HCT116 (cell line): Measurements from ENCODE around the gene ZBTB3. TPM values are rescaled to one million over a fixed set of nuclear protein-coding genes. Genes with fewer than 3 reads are reported as not detected.

Experiments used
- ATAC-seq: fragments of 200-7000 bp; cut with Tn5 transposase; 2 replicates; pipeline ENCODE4 v1.9.1; 2020; ENCODE audit warnings: mild to moderate bottlenecking, moderate library complexity
- BruUV-seq: library from RNA; stranded (reverse); fragments of 400-500 nt; replicated peaks from 2 replicates; lab custom pipeline; 2021; lab: Mats Ljungman, UMichigan
- CTCF ChIA-PET: fragments of 300-600 bp; sonication (Branson Sonifier 250); formaldehyde crosslinking; loops from one replicate; lab custom pipeline; 2021; ENCODE audit warnings: antibody characterized with exemption; lab: Charles Lee
- POLR2A ChIA-PET: fragments of 300-600, 350-600 bp; sonication (Branson Sonifier 250); formaldehyde crosslinking; loops from one replicate; lab custom pipeline; 2021; ENCODE audit warnings: antibody characterized with exemption; lab: Charles Lee
- RAD21 ChIA-PET, 2 experiments: fragments of 300-600 bp; sonication (Branson Sonifier 250); formaldehyde crosslinking; loops; one replicate each; lab custom pipeline; 2023; ENCODE audit warnings: low total read pairs in 2 of 2; ENCODE audit not compliant: uncharacterized antibody in 2 of 2, unreplicated experiment in 2 of 2, low non-redundant PET in 1 of 2; lab: Charles Lee
- DNase-seq: peaks from one replicate; pipeline ENCODE4 v3.0.0-alpha.2; 2010; ENCODE audit warnings: low read depth, low spot score
- H2AFZ ChIP-seq: fragments of 200-600 bp; shearing (Covaris generic), sonication (generic); 2 replicates; pipeline ENCODE4 v1.6.1; 2017; ENCODE audit warnings: low read depth, mixed run types, mixed read lengths, antibody characterized with exemption, low read length; ENCODE audit not compliant: poor library complexity, severe bottlenecking
- H3K27ac ChIP-seq: 2 replicates; pipeline ENCODE4 v1.5.1; 2012; ENCODE audit warnings: low read depth, low read length
- H3K27me3 ChIP-seq: fragments of 200-600 bp; sonication (generic); 2 replicates; pipeline ENCODE4 v1.6.1; 2016; ENCODE audit warnings: mixed run types, low read length, mixed read lengths; ENCODE audit not compliant: insufficient read depth
- H3K36me3 ChIP-seq, 2 experiments: fragments of 200-500 bp in 1 of 2; fragments of 200-600 bp in 1 of 2; sonication (Bioruptor generic) in 1 of 2; sonication (generic) in 1 of 2; 2 replicates each; pipeline versions ENCODE4 v1.5.1 to v1.6.1; 2014 to 2016; ENCODE audit warnings: low read length in 2 of 2, inconsistent platforms in 1 of 2, mixed read lengths in 1 of 2, mixed run types in 1 of 2; ENCODE audit not compliant: insufficient read depth in 2 of 2, control insufficient read depth in 1 of 2
- H3K4me1 ChIP-seq, 2 experiments: fragments of 200-600 bp in 1 of 2; sonication (generic) in 1 of 2; 2 replicates each; pipeline versions ENCODE4 v1.5.1 to v1.6.1; 2012 to 2017; ENCODE audit warnings: low read length in 2 of 2, inconsistent platforms in 1 of 2, mild to moderate bottlenecking in 1 of 2, mixed read lengths in 1 of 2, mixed run types in 1 of 2, moderate library complexity in 1 of 2; ENCODE audit not compliant: insufficient read depth in 2 of 2, control insufficient read depth in 1 of 2
- H3K4me2 ChIP-seq: fragments of 200-600 bp; sonication (generic); 2 replicates; pipeline ENCODE4 v1.6.1; 2017; ENCODE audit warnings: mixed run types, low read length, mixed read lengths
- H3K4me3 ChIP-seq, 2 experiments: fragments of 200-600 bp in 1 of 2; sonication (generic) in 1 of 2; replicated peaks in 1 of 2; 2 replicates each; pipeline ENCODE4 v1.5.1; 2011 to 2016; ENCODE audit warnings: low read length in 2 of 2, control low read depth in 1 of 2, low read depth in 1 of 2, mild to moderate bottlenecking in 1 of 2, mixed read lengths in 1 of 2, mixed run types in 1 of 2
- H3K79me2 ChIP-seq: fragments of 200-600 bp; sonication (generic); 2 replicates; pipeline ENCODE4 v1.6.1; 2017; ENCODE audit warnings: mild to moderate bottlenecking, mixed run types, low read length, moderate library complexity, mixed read lengths; ENCODE audit not compliant: insufficient read depth
- H3K9ac ChIP-seq: fragments of 200-600 bp; sonication (generic); 2 replicates; pipeline ENCODE4 v1.6.1; 2016; ENCODE audit warnings: low read length, mixed read lengths
- H3K9me2 ChIP-seq: fragments of 200-600 bp; sonication (generic), shearing (Covaris generic); 2 replicates; pipeline ENCODE4 v1.6.1; 2017; ENCODE audit warnings: mixed run types, mild to moderate bottlenecking, moderate library complexity; ENCODE audit not compliant: insufficient read depth
- H3K9me3 ChIP-seq, 2 experiments: fragments of 200-500 bp in 1 of 2; fragments of 200-600 bp in 1 of 2; sonication (Bioruptor generic) in 1 of 2; sonication (generic) in 1 of 2; 2 replicates each; pipeline ENCODE4 v1.6.1; 2014 to 2017; ENCODE audit warnings: low read length in 2 of 2, mixed read lengths in 2 of 2, inconsistent platforms in 1 of 2, low read depth in 1 of 2, mild to moderate bottlenecking in 1 of 2, mixed run types in 1 of 2, moderate library complexity in 1 of 2; ENCODE audit not compliant: control insufficient read depth in 1 of 2, insufficient read depth in 1 of 2
- H4K20me1 ChIP-seq: fragments of 200-600 bp; sonication (generic), shearing (Covaris generic); 2 replicates; pipeline ENCODE4 v1.6.1; 2017; ENCODE audit warnings: mixed run types, mild to moderate bottlenecking, moderate library complexity; ENCODE audit not compliant: insufficient read depth
- ATF3 ChIP-seq: IDR thresholded peaks from 2 replicates; pipeline ENCODE4 v1.6.1; 2012
- CBX3 ChIP-seq: IDR thresholded peaks from 2 replicates; pipeline ENCODE4 v1.6.1; 2012; ENCODE audit warnings: low read depth
- CEBPB ChIP-seq: IDR thresholded peaks from 2 replicates; pipeline ENCODE4 v1.6.1; 2012; ENCODE audit warnings: low read depth
- CTCF ChIP-seq, 3 experiments: fragments of 200-600 bp in 1 of 3; sonication (generic) in 1 of 3; IDR thresholded peaks in 2 of 3; conservative IDR thresholded peaks in 1 of 3; 2 replicates each; pipeline ENCODE4 v1.5.1; 2012 to 2017; ENCODE audit warnings: low read depth in 2 of 3, low read length in 2 of 3, antibody characterized with exemption in 1 of 3, borderline replicate concordance in 1 of 3, control low read depth in 1 of 3, mild to moderate bottlenecking in 1 of 3, mixed read lengths in 1 of 3, mixed run types in 1 of 3, moderate library complexity in 1 of 3; ENCODE audit not compliant: insufficient read depth in 1 of 3
- EGR1 ChIP-seq: IDR thresholded peaks from 2 replicates; pipeline ENCODE4 v1.6.1; 2012; ENCODE audit warnings: low read depth
- ELF1 ChIP-seq: IDR thresholded peaks from 2 replicates; pipeline ENCODE4 v1.6.1; 2012; ENCODE audit warnings: low read depth, borderline replicate concordance
- EZH2 ChIP-seq: fragments of 200-600 bp; sonication (generic); IDR thresholded peaks from 2 replicates; pipeline ENCODE4 v1.6.1; 2017; ENCODE audit warnings: antibody characterized with exemption, mixed run types
- EZH2phosphoT487 ChIP-seq: fragments of 200-600 bp; IDR thresholded peaks from 2 replicates; pipeline ENCODE4 v1.6.1; 2018; ENCODE audit warnings: antibody characterized with exemption, borderline replicate concordance
- FOSL1 ChIP-seq: IDR thresholded peaks from 2 replicates; pipeline ENCODE4 v1.6.1; 2012; ENCODE audit warnings: low read depth
- JUND ChIP-seq: IDR thresholded peaks from 2 replicates; pipeline ENCODE4 v1.6.1; 2012
- MAX ChIP-seq: IDR thresholded peaks from 2 replicates; pipeline ENCODE4 v1.6.1; 2012
- POLR2A ChIP-seq: IDR thresholded peaks from 2 replicates; pipeline ENCODE4 v1.7.0; 2011; ENCODE audit warnings: borderline replicate concordance; ENCODE audit not compliant: insufficient read depth, insufficient read length; ENCODE audit errors: extremely low read depth
- POLR2AphosphoS5 ChIP-seq: IDR thresholded peaks from 2 replicates; pipeline ENCODE4 v1.6.1; 2011; ENCODE audit warnings: mild to moderate bottlenecking, low read depth, low read length, moderate library complexity
- RAD21 ChIP-seq: IDR thresholded peaks from 2 replicates; pipeline ENCODE4 v1.6.1; 2012; ENCODE audit warnings: low read depth, mild to moderate bottlenecking
- REST ChIP-seq: IDR thresholded peaks from 2 replicates; pipeline ENCODE4 v1.6.1; 2012; ENCODE audit warnings: low read depth
- SIN3A ChIP-seq: IDR thresholded peaks from 2 replicates; pipeline ENCODE4 v1.6.1; 2012; ENCODE audit warnings: low read depth
- SP1 ChIP-seq: IDR thresholded peaks from 2 replicates; pipeline ENCODE4 v1.6.1; 2012; ENCODE audit warnings: low read depth
- SRF ChIP-seq: IDR thresholded peaks from 2 replicates; pipeline ENCODE4 v1.6.1; 2012; ENCODE audit warnings: low read depth
- TCF7L2 ChIP-seq: IDR thresholded peaks from 2 replicates; pipeline ENCODE4 v1.7.0; 2011; ENCODE audit warnings: borderline replicate concordance, inconsistent platforms; ENCODE audit not compliant: insufficient read depth, insufficient read length; ENCODE audit errors: extremely low read depth
- ZFX ChIP-seq: fragments of 450-650 bp; IDR thresholded peaks from 2 replicates; pipeline ENCODE4 v1.6.1; 2017
- ZNF274 ChIP-seq: fragments of 200-500 bp; sonication (Bioruptor generic); IDR thresholded peaks from 2 replicates; pipeline ENCODE4 v1.6.1; 2014; ENCODE audit warnings: mild to moderate bottlenecking, low read depth, low read length, inconsistent platforms
- intact Hi-C: fragments of 100-400 bp; cut with micrococcal nuclease; formaldehyde crosslinking; loops from 2 replicates; pipeline ENCODE4 v1.10.0; 2022
- total RNA-seq: library from RNA; stranded (reverse); gene quantifications from one replicate; pipeline ENCODE4 v1.2.1, GENCODE V29; 2021; ENCODE audit not compliant: unreplicated experiment

ZBTB3 gene
- total RNA-seq, 1 experiment from 2014 or later: 11.3 TPM

- H3K9ac ChIP-seq: peak overlapping the region; percentile 84
- peak overlapping the region; percentile 50 to 75 for H3K4me3 ChIP-seq
- peaks cover 10 to 33% of the 10 kb centered on the region in 2 experiments; a peak in 3 of 4 replicates for H3K36me3 ChIP-seq
- ChIA-PET POLR2A (interaction anchor here (0.9 to 2.3 kb wide), 5 partner anchors 17 to 132 kb away, joined by 3 to 6 read pairs (median 3); partner anchors contain the start of genes C11orf98, CSKMT, EEF1G and HNRNPUL2), CTCF (interaction anchor here (0.9 to 1.5 kb wide), 5 partner anchors 12 to 311 kb away, joined by 3 to 7 read pairs (median 4); partner anchors contain the start of gene TTC9C), RAD21 (no interaction called here)
- peaks cover 12% of the 10 kb centered on the region for H3K79me2 ChIP-seq
- intact Hi-C loops: no loop called here
- peaks cover 5 to 20% of the 10 kb centered on the region in 2 experiments for H3K4me1 ChIP-seq
- peak overlapping the region; percentile 80 for H3K27ac ChIP-seq
- H4K20me1 ChIP-seq: no peaks in the 10 kb centered on the region
- H3K4me2 ChIP-seq: peak overlapping the region; percentile 85
- no peaks in the 10 kb centered on the region for H3K9me2 ChIP-seq
- H3K9me3 ChIP-seq: no peaks in the 10 kb centered on the region
- ATAC-seq: peak; percentile 95
- H2AFZ ChIP-seq: no peak overlapping the region
- peak; percentile 63 for DNase-seq
- TSS peak; percentile 20 for BruUV-seq
- no peaks in the 10 kb centered on the region for H3K27me3 ChIP-seq
- TF ChIP-seq EZH2 (no peak), ZNF274 (no peak), ZFX (no peak), EZH2phosphoT487 (no peak), ATF3 (no peak), REST (no peak), POLR2A (no peak), TCF7L2 (peak; percentile 68), JUND (peak; percentile 34; the same call in 1 of the 2 replicates), FOSL1 (no peak), RAD21 (no peak), EGR1 (no peak), SP1 (0 out of 2 replicates have a peak, but pooled peaks have one; percentile 35), ELF1 (peak; percentile 62; the same call in 1 of the 2 replicates), CBX3 (no peak), CTCF (IDR thresholded peaks at IDR 0.05 in 2 of 3, conservative IDR thresholded peaks at IDR 0.05 in 1 of 3; ENCODE audit: borderline replicate concordance in 1 of 3, insufficient read depth in 1 of 3, low read depth in 2 of 3, low read length in 2 of 3) (no peak), CEBPB (no peak), POLR2AphosphoS5 (peak; percentile 92), SIN3A (peak; percentile 50; the same call in 1 of the 2 replicates), SRF (no peak), MAX (peak; percentile 48; the same call in 1 of the 2 replicates)
Observed at GRCh38 chr11:62705880-62706849, 47.8 kb downstream of the ZBTB3 start.
